Pons (tissue), 1 donor: ENCODE data around the gene STAT3.
"Not testable (repeated sequence)": the region's sequence is repeated elsewhere in the genome, so short reads cannot be mapped to it uniquely, and the experiment has no call there.

ENCODE experiments used
- DNase-seq: peaks from one replicate; pipeline ENCODE4 v3.0.0-alpha.2; 2016; ENCODE audit warnings: low spot score

Gene STAT3

GRCh38 chr17:42388381-42389134, at the start of gene STAT3:
Gene STAT3, minus strand, starts transcription at chr17:42388442. Its CDS starts 39,926 bp downstream, at chr17:42348516.
- DNase-seq, result peak; percentile 100

- DNase-seq, result no peak
Measured at GRCh38 chr17:42436391-42436790, 48.1 kb upstream of the STAT3 start.

- no peak for DNase-seq
Measured at GRCh38 chr17:42431758-42432161, 43.5 kb upstream of the STAT3 start.

GRCh38 chr17:42429726-42430447, 41.6 kb upstream of the STAT3 start:
- no peak for DNase-seq

GRCh38 chr17:42428141-42428944, 40.1 kb upstream of the STAT3 start:
- peak; percentile 93 for DNase-seq

- no peak for DNase-seq
Measured at GRCh38 chr17:42424991-42425610, 36.9 kb upstream of the STAT3 start.

- DNase-seq, result no peak
Measured at GRCh38 chr17:42423766-42424165, 35.5 kb upstream of the STAT3 start.

GRCh38 chr17:42422958-42423712, 34.9 kb upstream of the STAT3 start, which contains the start of gene CAVIN1:
Gene CAVIN1, minus strand, starts transcription at chr17:42423256. Its CDS starts 159 bp downstream, at chr17:42423097.
- DNase-seq, result peak; percentile 86

GRCh38 chr17:42422412-42422957, 34.2 kb upstream of the STAT3 start:
- DNase-seq, result no peak

- no peak for DNase-seq
Measured at GRCh38 chr17:42421507-42422338, 33.5 kb upstream of the STAT3 start.

- no peak for DNase-seq
Measured at GRCh38 chr17:42421136-42421506, 32.9 kb upstream of the STAT3 start.

GRCh38 chr17:42417981-42418380, 29.7 kb upstream of the STAT3 start:
- DNase-seq, result not testable (repeated sequence)

GRCh38 chr17:42414704-42415409, 26.6 kb upstream of the STAT3 start:
- no peak for DNase-seq

GRCh38 chr17:42413464-42414040, 25.3 kb upstream of the STAT3 start:
- no peak for DNase-seq

GRCh38 chr17:42411905-42412679, 23.9 kb upstream of the STAT3 start:
- DNase-seq, result no peak

GRCh38 chr17:42411361-42411760, 23.1 kb upstream of the STAT3 start:
- DNase-seq, result no peak

GRCh38 chr17:42410319-42410685, 22.1 kb upstream of the STAT3 start:
- DNase-seq, result no peak
